Mesenchymal stem cell (in vitro differentiated cells and primary cell): ENCODE measurements around the gene DTD1.
A peak's percentile ranks its signal among the peaks of the same experiment; 100 is the strongest.

Experiments
- DNase-seq: peaks from one replicate; pipeline ENCODE4 v3.0.0-alpha.2; 2013
- H2AFZ ChIP-seq: one replicate; pipeline ENCODE4 v1.6.1; 2013; ENCODE audit warnings: low read depth, mild to moderate bottlenecking, control low read depth, inconsistent platforms, low read length, moderate library complexity
- H2AK5ac ChIP-seq: 2 replicates; pipeline ENCODE4 v1.6.1; 2013; ENCODE audit warnings: low read length, moderate library complexity, mild to moderate bottlenecking, inconsistent platforms; ENCODE audit not compliant: severe bottlenecking
- H2BK120ac ChIP-seq: one replicate; pipeline ENCODE4 v1.6.1; 2013; ENCODE audit warnings: low read depth, mild to moderate bottlenecking, inconsistent platforms, low read length, moderate library complexity
- H2BK12ac ChIP-seq, 2 experiments: one replicate each; pipeline ENCODE4 v1.6.1; 2013; ENCODE audit warnings: inconsistent platforms in 2 of 2, low read length in 2 of 2, mild to moderate bottlenecking in 2 of 2, moderate library complexity in 2 of 2, control low read depth in 1 of 2
- H2BK15ac ChIP-seq: one replicate; pipeline ENCODE4 v1.6.1; 2013; ENCODE audit warnings: mild to moderate bottlenecking, low read depth, inconsistent platforms; ENCODE audit not compliant: poor library complexity, severe bottlenecking
- H2BK5ac ChIP-seq: 2 replicates; pipeline ENCODE4 v1.6.1; 2013; ENCODE audit warnings: low read depth, mild to moderate bottlenecking, low read length, control low read depth, inconsistent platforms; ENCODE audit not compliant: poor library complexity, severe bottlenecking
- H3K14ac ChIP-seq, 2 experiments: one replicate each; pipeline ENCODE4 v1.6.1; 2013; ENCODE audit warnings: inconsistent platforms in 2 of 2, low read length in 2 of 2, control low read depth in 1 of 2, mild to moderate bottlenecking in 1 of 2, moderate library complexity in 1 of 2
- H3K18ac ChIP-seq, 2 experiments: one replicate each; pipeline ENCODE4 v1.6.1; 2013; ENCODE audit warnings: inconsistent platforms in 2 of 2, low read length in 2 of 2, control low read depth in 1 of 2, low read depth in 1 of 2, mild to moderate bottlenecking in 1 of 2
- H3K23ac ChIP-seq, 2 experiments: one replicate each; pipeline ENCODE4 v1.6.1; 2013; ENCODE audit warnings: inconsistent platforms in 2 of 2, low read length in 2 of 2, mild to moderate bottlenecking in 2 of 2, moderate library complexity in 2 of 2, control low read depth in 1 of 2
- H3K27ac ChIP-seq: 2 replicates; pipeline ENCODE4 v1.5.1; 2013; ENCODE audit warnings: mild to moderate bottlenecking, moderate library complexity, low read length, control low read depth, inconsistent platforms; ENCODE audit not compliant: poor library complexity, severe bottlenecking
- H3K27me3 ChIP-seq, 2 experiments: 2 replicates each; pipeline versions ENCODE4 v1.6.1 to v1.7.0; 2013; ENCODE audit warnings: low read length in 2 of 2, mild to moderate bottlenecking in 2 of 2, moderate library complexity in 2 of 2, control low read depth in 1 of 2, inconsistent platforms in 1 of 2; ENCODE audit not compliant: control insufficient read depth in 1 of 2, insufficient read depth in 1 of 2
- H3K36me3 ChIP-seq, 2 experiments: 2 replicates each; pipeline versions ENCODE4 v1.6.1 to v1.7.0; 2013; ENCODE audit warnings: low read length in 2 of 2, control low read depth in 1 of 2, inconsistent platforms in 1 of 2, low read depth in 1 of 2, mild to moderate bottlenecking in 1 of 2; ENCODE audit not compliant: insufficient read depth in 2 of 2, control insufficient read depth in 1 of 2
- H3K4ac ChIP-seq, 2 experiments: one replicate each; pipeline ENCODE4 v1.6.1; 2013; ENCODE audit warnings: inconsistent platforms in 2 of 2, low read length in 2 of 2, mild to moderate bottlenecking in 2 of 2, moderate library complexity in 2 of 2, control low read depth in 1 of 2, low read depth in 1 of 2
- H3K4me1 ChIP-seq: 2 replicates; pipeline ENCODE4 v1.6.1; 2013; ENCODE audit warnings: low read depth, low read length, control low read depth; ENCODE audit not compliant: control insufficient read depth, insufficient read depth
- H3K4me2 ChIP-seq: 2 replicates; pipeline ENCODE4 v1.6.1; 2013; ENCODE audit warnings: low read length, mild to moderate bottlenecking, inconsistent platforms; ENCODE audit not compliant: poor library complexity, severe bottlenecking
- H3K4me3 ChIP-seq, 2 experiments: 2 replicates each; pipeline versions ENCODE4 v1.5.1 to v1.7.0; 2013; ENCODE audit warnings: low read length in 2 of 2, mild to moderate bottlenecking in 2 of 2, control low read depth in 1 of 2, low read depth in 1 of 2; ENCODE audit not compliant: insufficient read depth in 1 of 2
- H3K79me1 ChIP-seq: replicated peaks from 2 replicates; pipeline ENCODE4 v1.6.1; 2013; ENCODE audit warnings: mild to moderate bottlenecking, control low read depth, low read length, inconsistent platforms; ENCODE audit not compliant: poor library complexity, severe bottlenecking
- H3K9ac ChIP-seq: 2 replicates; pipeline ENCODE4 v1.7.0; 2013; ENCODE audit warnings: mild to moderate bottlenecking, low read length, moderate library complexity
- H3K9me3 ChIP-seq: 2 replicates; pipeline ENCODE4 v1.7.0; 2013; ENCODE audit warnings: mild to moderate bottlenecking, low read length; ENCODE audit not compliant: control insufficient read depth
- H4K8ac ChIP-seq: one replicate; pipeline ENCODE4 v1.6.1; 2013; ENCODE audit warnings: inconsistent platforms, mild to moderate bottlenecking, low read length, moderate library complexity
- H4K91ac ChIP-seq: one replicate; pipeline ENCODE4 v1.6.1; 2013; ENCODE audit warnings: mild to moderate bottlenecking, low read length, inconsistent platforms
- WGBS: methylation state at CpG from one replicate; pipeline ENCODE4 v1.1.7; 2013; ENCODE audit warnings: mixed read lengths; 5-methylcytosine and 5-hydroxymethylcytosine counted together

DTD1 gene

DNA sequence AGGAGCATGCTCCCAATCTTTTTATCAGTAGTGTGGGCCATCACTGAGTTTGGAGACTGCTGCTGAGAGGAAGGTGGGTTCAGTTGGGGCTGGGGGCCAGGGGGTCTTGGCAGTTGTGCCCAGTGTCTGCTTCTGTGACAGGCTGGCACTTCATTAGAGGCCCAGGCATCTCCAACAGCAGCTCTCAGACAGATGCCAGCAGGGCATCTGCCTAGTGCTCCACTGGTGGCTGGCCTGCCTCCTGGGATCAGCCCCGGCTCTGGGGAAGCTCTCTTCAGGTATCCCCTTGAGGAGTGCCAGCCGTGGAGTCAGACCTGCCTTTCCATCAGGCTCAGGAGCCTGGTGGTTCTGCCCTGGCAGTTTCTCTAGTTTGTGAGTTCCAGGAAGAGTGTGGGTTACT, 77.3 kb downstream of the DTD1 start:
- H3K14ac ChIP-seq: no peak overlapping the region
- peaks cover 25% of the 10 kb centered on the region for H3K79me1 ChIP-seq
- no peak overlapping the region for H3K18ac ChIP-seq
- no peak overlapping the region for H3K4me3 ChIP-seq
- H4K8ac ChIP-seq: no peak overlapping the region
- H2AK5ac ChIP-seq: no peak overlapping the region
- H3K4ac ChIP-seq: no peak overlapping the region
- H3K27me3 ChIP-seq: no peaks in the 10 kb centered on the region
- peak overlapping the region in 1 of 2 experiments; percentile 25 for H2BK12ac ChIP-seq
- H3K4me2 ChIP-seq: no peak overlapping the region
- H3K9ac ChIP-seq: no peak overlapping the region
- H3K23ac ChIP-seq: no peak overlapping the region
- WGBS: 96% methylated on average over 2 of the region's 2 CpGs
- no peak overlapping the region for H3K27ac ChIP-seq
- DNase-seq: no peak
- H2BK120ac ChIP-seq: no peak overlapping the region
- H2BK5ac ChIP-seq: no peak overlapping the region
- H3K9me3 ChIP-seq: no peaks in the 10 kb centered on the region
- no peak overlapping the region for H4K91ac ChIP-seq
- peaks cover 7% of the 10 kb centered on the region for H3K4me1 ChIP-seq
- H2AFZ ChIP-seq: no peak overlapping the region
- no peaks in the 10 kb centered on the region for H3K36me3 ChIP-seq
- H2BK15ac ChIP-seq: no peak overlapping the region

DNA sequence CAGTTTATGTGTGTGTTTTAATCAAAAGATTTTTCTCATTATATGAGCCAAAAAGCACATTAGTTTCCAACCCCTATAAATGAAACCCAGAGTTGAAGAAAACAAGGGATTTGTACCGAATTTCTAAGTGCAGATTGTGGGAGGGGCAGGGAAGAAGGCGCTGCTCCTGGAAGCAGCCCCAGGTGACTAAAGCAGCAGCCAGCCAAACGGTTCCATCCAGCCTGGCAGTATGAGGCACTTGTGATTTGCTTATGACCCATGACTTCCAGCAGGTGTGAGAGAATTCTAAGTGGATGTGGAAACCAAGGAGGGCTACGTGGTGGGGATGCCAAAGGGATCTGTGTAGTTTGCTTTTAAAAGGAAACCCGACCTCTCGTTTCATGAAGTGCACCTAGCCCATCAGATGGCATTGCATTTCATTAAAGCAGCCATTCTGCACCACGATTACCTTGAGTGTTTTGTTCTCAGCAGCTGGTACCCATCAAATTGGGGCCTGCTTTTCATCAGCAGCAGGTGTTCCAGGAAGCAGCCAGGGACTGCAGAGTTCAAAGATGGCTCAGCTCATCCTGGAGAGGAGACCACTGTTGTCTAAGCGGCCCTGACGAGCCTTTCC, 79.1 kb downstream of the DTD1 start:
- Histone ChIP-seq H2AFZ (no peak overlapping the region), H2AK5ac (no peak overlapping the region), H3K9me3 (no peaks in the 10 kb centered on the region), H3K27me3 (no peaks in the 10 kb centered on the region), H3K27ac (no peak overlapping the region), H2BK12ac (no peak overlapping the region), H2BK5ac (no peak overlapping the region), H4K8ac (no peak overlapping the region), H3K4me3 (no peak overlapping the region), H3K79me1 (peaks cover 28% of the 10 kb centered on the region), H3K9ac (no peak overlapping the region), H3K4me1 (peaks cover 7% of the 10 kb centered on the region), H3K14ac (no peak overlapping the region), H2BK15ac (no peak overlapping the region), H3K4me2 (no peak overlapping the region), H3K4ac (no peak overlapping the region), H3K36me3 (no peaks in the 10 kb centered on the region), H2BK120ac (no peak overlapping the region), H4K91ac (no peak overlapping the region), H3K18ac (no peak overlapping the region), H3K23ac (no peak overlapping the region)
- WGBS: 81% methylated on average over 9 of the region's 9 CpGs
- DNase-seq: no peak

GRCh38 chr20:18669241-18670019, 81.6 kb downstream of the DTD1 start:
- H3K36me3 ChIP-seq: peaks cover 0 to under 1% of the 10 kb centered on the region in 2 experiments

DNA sequence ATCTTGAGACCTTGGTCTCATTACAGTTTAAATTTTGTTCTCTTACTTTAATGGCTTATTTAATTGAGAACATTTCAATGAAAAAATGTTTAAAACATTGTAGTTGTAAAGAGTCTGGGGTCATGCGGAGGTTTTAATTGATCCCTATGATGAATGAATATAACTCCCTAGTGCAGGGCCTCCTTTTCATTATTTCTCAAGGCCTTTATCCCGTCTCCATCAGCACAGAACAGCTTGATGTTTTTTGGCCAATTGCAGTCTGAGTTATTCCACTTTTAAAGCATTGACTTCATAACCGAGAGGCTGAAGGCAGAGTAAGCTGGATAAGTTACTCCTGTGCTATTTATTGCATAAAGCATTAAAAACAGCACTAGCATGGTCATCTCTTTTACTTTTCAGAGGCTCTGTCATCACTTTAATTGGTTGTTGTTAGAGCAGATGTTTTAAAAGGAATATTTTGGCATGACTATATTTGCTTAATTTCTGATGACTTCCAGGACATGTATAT, 83.4 kb downstream of the DTD1 start:
- Histone ChIP-seq H2AFZ (no peak overlapping the region), H2BK120ac (no peak overlapping the region), H3K18ac (no peak overlapping the region), H3K14ac (no peak overlapping the region), H3K4ac (no peak overlapping the region), H3K4me3 (no peak overlapping the region), H3K36me3 (peaks cover 0 to 3% of the 10 kb centered on the region in 2 experiments), H2BK15ac (no peak overlapping the region), H2BK12ac (no peak overlapping the region), H3K23ac (no peak overlapping the region), H3K4me1 (peaks cover 5% of the 10 kb centered on the region), H3K9me3 (no peaks in the 10 kb centered on the region), H3K27ac (no peak overlapping the region), H3K4me2 (no peak overlapping the region), H3K9ac (no peak overlapping the region), H3K79me1 (peaks cover 27% of the 10 kb centered on the region), H2AK5ac (no peak overlapping the region), H3K27me3 (no peaks in the 10 kb centered on the region), H2BK5ac (no peak overlapping the region), H4K91ac (no peak overlapping the region), H4K8ac (no peak overlapping the region)
- DNase-seq: no peak
- WGBS: 94% methylated on average over 2 of the region's 3 CpGs

More at GRCh38 chr20:18669241-18670019, 81.6 kb downstream of the DTD1 start:
- Histone ChIP-seq H4K8ac (no peak overlapping the region), H4K91ac (no peak overlapping the region), H2BK120ac (no peak overlapping the region), H3K23ac (no peak overlapping the region), H3K4me3 (no peak overlapping the region), H2BK15ac (no peak overlapping the region), H3K79me1 (peaks cover 25% of the 10 kb centered on the region), H2BK12ac (no peak overlapping the region), H3K9ac (no peak overlapping the region), H3K27me3 (no peaks in the 10 kb centered on the region), H3K14ac (no peak overlapping the region), H2AK5ac (no peak overlapping the region), H2BK5ac (no peak overlapping the region), H3K4ac (no peak overlapping the region), H2AFZ (no peak overlapping the region), H3K4me2 (no peak overlapping the region), H3K27ac (no peak overlapping the region), H3K4me1 (peaks cover 7% of the 10 kb centered on the region), H3K18ac (no peak overlapping the region), H3K9me3 (no peaks in the 10 kb centered on the region)
- 87% methylated on average over 15 of the region's 15 CpGs for WGBS
- no peak for DNase-seq
